Measurements from ENCODE around the gene RNF150.

DNA sequence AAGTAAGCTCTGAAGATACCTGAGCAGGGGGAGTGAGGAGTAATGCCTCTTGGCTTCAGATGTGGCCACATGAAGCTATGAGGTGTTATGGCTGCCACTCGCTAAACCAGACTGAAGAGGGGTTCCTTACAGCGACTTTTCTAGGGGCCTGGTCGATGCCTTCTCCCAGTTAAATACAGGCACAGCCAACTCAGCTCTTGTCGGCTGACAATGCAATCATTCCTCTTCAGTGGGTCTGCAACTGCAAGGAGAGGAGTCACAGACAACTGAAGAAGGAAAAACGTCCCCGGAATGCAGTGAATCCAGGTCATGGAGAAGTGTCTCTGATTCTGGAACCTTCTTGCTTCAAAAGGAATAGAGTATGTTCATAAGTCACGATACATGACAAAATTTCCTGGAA, 106.4 kb downstream of the RNF150 start:
- TF ChIP-seq SIN3A (IDR thresholded peaks at IDR 0.05; ENCODE audit: borderline replicate concordance, insufficient read depth, low read length), result no peak
- no peak for TF ChIP-seq TAF1 (IDR thresholded peaks at IDR 0.05; ENCODE audit: borderline replicate concordance, insufficient read depth, low read length)
- no peak for TF ChIP-seq POLR2AphosphoS5 (IDR thresholded peaks at IDR 0.05; ENCODE audit: low read depth, low read length)
